ENCODE measurements around the gene LPAR2.

- no peak for TF ChIP-seq CTCF (conservative IDR thresholded peaks at IDR 0.05; ENCODE audit: low read length)
- no peak for TF ChIP-seq EZH2phosphoT487 (IDR thresholded peaks at IDR 0.05; ENCODE audit: borderline replicate concordance)
These were observed 49.8 kb downstream of the LPAR2 start for GRCh38 chr19:19578252-19578651.
